Measurements from ENCODE around the gene DOK3. TPM values are rescaled to one million over a fixed set of nuclear protein-coding genes. Genes with fewer than 3 reads are reported as not detected.
A peak's percentile ranks its signal among the peaks of the same experiment; 100 is the strongest.

The DOK3 gene
- polyA plus RNA-seq, 1 donor (not counting 4 experiments of a cell fraction or from before 2014, with no cell fraction given): 1.7 TPM

DNA sequence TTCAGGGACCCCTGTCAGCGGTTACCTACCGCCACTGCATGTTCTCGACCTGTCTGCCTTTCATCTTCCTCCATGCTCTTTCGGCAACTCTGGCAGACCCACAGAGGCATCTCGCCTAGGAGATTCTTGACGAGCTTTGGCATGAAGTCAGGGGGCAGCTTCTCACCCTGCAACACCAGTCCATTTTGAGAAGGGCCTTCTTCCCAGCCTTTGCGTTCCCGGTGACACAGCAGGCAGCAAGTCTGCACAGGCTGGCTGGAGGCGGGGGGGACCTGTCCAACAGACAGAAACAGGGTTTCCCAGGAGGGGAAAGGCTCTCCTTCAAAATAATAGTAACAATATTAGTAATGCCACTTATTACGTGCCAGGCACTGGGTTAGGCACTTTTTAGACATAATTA lies 29.2 kb upstream of the DOK3 start:
- DNase-seq (ENCODE audit: low read depth, low spot score): no peak
- Histone ChIP-seq H3K27ac (ENCODE audit: control insufficient read depth, insufficient read depth, low read length) (peak overlapping the region; percentile 63), H3K9ac (ENCODE audit: control insufficient read depth, extremely low read depth, insufficient read depth, low read length) (no peak overlapping the region), H4K20me1 (ENCODE audit: control insufficient read depth, extremely low read depth, insufficient read depth, low read length) (no peaks in the 10 kb centered on the region), H3K27me3 (ENCODE audit: control insufficient read depth, extremely low read depth, insufficient read depth, low read length) (no peaks in the 10 kb centered on the region), H3K4me1 (ENCODE audit: control insufficient read depth, extremely low read depth, insufficient read depth, low read length) (peaks cover 33% of the 10 kb centered on the region), H3K36me3 (ENCODE audit: control insufficient read depth in 2 of 2, extremely low read depth in 1 of 2, insufficient read depth in 2 of 2, low read length in 2 of 2) (peaks cover 17 to 20% of the 10 kb centered on the region in 2 experiments), H3K4me3 (ENCODE audit: control insufficient read depth in 2 of 3, extremely low read depth in 1 of 3, insufficient read depth in 2 of 3, low read depth in 1 of 3, low read length in 3 of 3) (no peak overlapping the region), H3K79me2 (ENCODE audit: control insufficient read depth, insufficient read depth, low read length) (peaks cover 45% of the 10 kb centered on the region), H2AFZ (ENCODE audit: control insufficient read depth, low read length) (no peak overlapping the region), H3K9me3 (ENCODE audit: control insufficient read depth, low read depth, low read length) (no peaks in the 10 kb centered on the region), H3K4me2 (ENCODE audit: control insufficient read depth, extremely low read depth, insufficient read depth, low read depth, low read length) (peak overlapping the region; percentile 48), H3K9me1 (ENCODE audit: control insufficient read depth, extremely low read depth, insufficient read depth, low read length) (peaks cover 6% of the 10 kb centered on the region)
- dilution Hi-C loops (cut with MboI; ENCODE audit: extremely low pct_ligation_motif_present, low sequenced_read_pairs): no loop called here
- FAIRE-seq: no peak
- TF ChIP-seq, protein P1, sequence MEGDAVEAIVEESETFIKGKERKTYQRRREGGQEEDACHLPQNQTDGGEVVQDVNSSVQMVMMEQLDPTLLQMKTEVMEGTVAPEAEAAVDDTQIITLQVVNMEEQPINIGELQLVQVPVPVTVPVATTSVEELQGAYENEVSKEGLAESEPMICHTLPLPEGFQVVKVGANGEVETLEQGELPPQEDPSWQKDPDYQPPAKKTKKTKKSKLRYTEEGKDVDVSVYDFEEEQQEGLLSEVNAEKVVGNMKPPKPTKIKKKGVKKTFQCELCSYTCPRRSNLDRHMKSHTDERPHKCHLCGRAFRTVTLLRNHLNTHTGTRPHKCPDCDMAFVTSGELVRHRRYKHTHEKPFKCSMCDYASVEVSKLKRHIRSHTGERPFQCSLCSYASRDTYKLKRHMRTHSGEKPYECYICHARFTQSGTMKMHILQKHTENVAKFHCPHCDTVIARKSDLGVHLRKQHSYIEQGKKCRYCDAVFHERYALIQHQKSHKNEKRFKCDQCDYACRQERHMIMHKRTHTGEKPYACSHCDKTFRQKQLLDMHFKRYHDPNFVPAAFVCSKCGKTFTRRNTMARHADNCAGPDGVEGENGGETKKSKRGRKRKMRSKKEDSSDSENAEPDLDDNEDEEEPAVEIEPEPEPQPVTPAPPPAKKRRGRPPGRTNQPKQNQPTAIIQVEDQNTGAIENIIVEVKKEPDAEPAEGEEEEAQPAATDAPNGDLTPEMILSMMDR (optimal IDR thresholded peaks at IDR 0.05 in 1 of 3, IDR thresholded peaks at IDR 0.05 in 1 of 3, conservative IDR thresholded peaks at IDR 0.05 in 1 of 3; ENCODE audit: extremely low read depth in 1 of 3, insufficient read depth in 2 of 3, low read length in 3 of 3): no peak
- no peak for TF ChIP-seq EZH2 (IDR thresholded peaks at IDR 0.05; ENCODE audit: low read length)

DNA sequence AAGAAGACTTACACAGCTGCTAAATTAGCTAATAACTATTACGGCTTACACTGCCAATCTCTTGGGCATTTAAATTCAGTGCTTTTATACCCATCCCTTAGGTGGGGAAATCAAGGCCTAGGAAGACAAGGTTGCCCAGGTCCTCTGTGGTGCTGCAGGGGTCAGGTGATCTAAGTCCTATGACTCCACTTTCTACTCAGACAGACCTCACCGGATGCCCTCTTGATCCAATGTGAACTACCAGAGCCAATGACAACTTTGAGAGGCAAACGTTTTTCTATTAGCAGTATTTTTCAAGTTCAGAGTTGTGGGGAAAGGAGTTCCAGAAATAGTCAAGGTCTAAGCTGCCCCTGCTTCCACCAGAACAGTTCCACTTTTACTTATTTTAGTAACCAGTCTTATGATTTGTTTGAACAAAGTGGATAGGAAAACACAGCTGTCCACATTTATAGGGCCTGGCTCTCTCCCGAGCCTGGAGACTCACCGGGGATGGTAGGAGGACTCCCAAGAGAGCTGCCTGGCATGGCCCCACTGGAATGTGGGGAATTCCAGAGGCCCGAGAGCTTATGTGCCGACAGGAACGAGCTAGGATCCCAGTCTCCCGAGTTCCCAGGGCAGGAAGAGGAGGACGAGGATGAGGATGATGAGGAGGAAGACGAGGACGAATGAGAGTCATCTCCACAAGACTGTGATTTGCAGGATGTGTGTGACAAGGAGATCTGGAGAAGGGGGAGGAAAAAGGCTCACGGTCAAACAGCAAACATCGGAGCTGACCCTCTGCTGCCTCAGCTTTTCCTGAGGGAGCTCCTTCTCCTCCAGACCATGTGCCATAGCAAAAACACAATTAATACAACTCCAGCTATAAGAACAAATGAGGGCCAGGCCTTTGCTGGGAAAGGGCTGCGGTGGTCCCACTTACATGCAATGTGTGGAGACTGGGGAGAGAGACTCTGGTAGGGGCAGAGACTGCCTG lies 28.0 kb upstream of the DOK3 start:
- Histone ChIP-seq H3K4me2 (ENCODE audit: control insufficient read depth, extremely low read depth, insufficient read depth, low read depth, low read length) (no peak overlapping the region), H3K36me3 (ENCODE audit: control insufficient read depth in 2 of 2, extremely low read depth in 1 of 2, insufficient read depth in 2 of 2, low read length in 2 of 2) (peaks cover 18 to 23% of the 10 kb centered on the region in 2 experiments)

More for the DNA sequence above, 28.0 kb upstream of the DOK3 start:
- Histone ChIP-seq H2AFZ (ENCODE audit: control insufficient read depth, low read length) (no peak overlapping the region), H3K4me1 (ENCODE audit: control insufficient read depth, extremely low read depth, insufficient read depth, low read length) (peaks cover 33% of the 10 kb centered on the region), H3K9me1 (ENCODE audit: control insufficient read depth, extremely low read depth, insufficient read depth, low read length) (peaks cover 6% of the 10 kb centered on the region), H3K27ac (ENCODE audit: control insufficient read depth, insufficient read depth, low read length) (peak overlapping the region; percentile 63), H3K9ac (ENCODE audit: control insufficient read depth, extremely low read depth, insufficient read depth, low read length) (peak overlapping the region; percentile 22), H4K20me1 (ENCODE audit: control insufficient read depth, extremely low read depth, insufficient read depth, low read length) (peaks cover 2% of the 10 kb centered on the region), H3K79me2 (ENCODE audit: control insufficient read depth, insufficient read depth, low read length) (peaks cover 36% of the 10 kb centered on the region), H3K9me3 (ENCODE audit: control insufficient read depth, low read depth, low read length) (no peaks in the 10 kb centered on the region), H3K27me3 (ENCODE audit: control insufficient read depth, extremely low read depth, insufficient read depth, low read length) (no peaks in the 10 kb centered on the region), H3K4me3 (ENCODE audit: control insufficient read depth in 2 of 3, extremely low read depth in 1 of 3, insufficient read depth in 2 of 3, low read depth in 1 of 3, low read length in 3 of 3) (no peak overlapping the region)
- dilution Hi-C loops (cut with MboI; ENCODE audit: extremely low pct_ligation_motif_present, low sequenced_read_pairs): no loop called here
- FAIRE-seq (peak; percentile 39), DNase-seq (ENCODE audit: low read depth, low spot score) (no peak)
- TF ChIP-seq EZH2 (IDR thresholded peaks at IDR 0.05; ENCODE audit: low read length): no peak
- TF ChIP-seq, protein P1 (optimal IDR thresholded peaks at IDR 0.05 in 1 of 3, IDR thresholded peaks at IDR 0.05 in 1 of 3, conservative IDR thresholded peaks at IDR 0.05 in 1 of 3; ENCODE audit: extremely low read depth in 1 of 3, insufficient read depth in 2 of 3, low read length in 3 of 3): no peak
